Vagina (tissue), 2 donors: ENCODE measurements around the gene CFAP74. TPM values are rescaled to one million over a fixed set of nuclear protein-coding genes. Genes with fewer than 3 reads are reported as not detected.

Experiments used
- DNase-seq, 2 donors: peaks; one replicate each; pipeline ENCODE4 v3.0.0-alpha.2; 2017; ENCODE audit errors: extremely low spot score in 2 of 2
- H3K27ac ChIP-seq: fragments of 200-600 bp; sonication (generic); one replicate; pipeline ENCODE4 v1.5.1; 2019
- H3K27me3 ChIP-seq: fragments of 200-600 bp; sonication (generic); one replicate; pipeline ENCODE4 v1.5.1; 2019
- H3K36me3 ChIP-seq, 2 donors: fragments of 200-600 bp; sonication (generic); one replicate each; pipeline ENCODE4 v1.5.1; 2017 to 2019
- H3K4me1 ChIP-seq: fragments of 200-600 bp; sonication (generic); one replicate; pipeline ENCODE4 v1.5.1; 2019
- H3K4me3 ChIP-seq, 2 donors: fragments of 200-600 bp; sonication (generic); 1 replicate in 1 of 2; 2 replicates in 1 of 2; pipeline ENCODE4 v1.5.1; 2016 to 2019
- H3K9me3 ChIP-seq: fragments of 200-600 bp; sonication (generic); one replicate; pipeline ENCODE4 v1.5.1; 2019
- CTCF ChIP-seq, 3 experiments: fragments of 450-650 bp in 2 of 3; fragments of 200-600 bp in 1 of 3; sonication (generic) in 1 of 3; IDR thresholded peaks; one replicate each; pipeline ENCODE4 v1.5.1; 2017 to 2019; ENCODE audit warnings: antibody characterized with exemption in 3 of 3, mild to moderate bottlenecking in 2 of 3, moderate library complexity in 2 of 3
- POLR2A ChIP-seq, 2 donors: fragments of 450-650 bp; IDR thresholded peaks; one replicate each; pipeline ENCODE4 v1.6.1; 2017; ENCODE audit warnings: antibody characterized with exemption in 2 of 2, mild to moderate bottlenecking in 2 of 2, moderate library complexity in 2 of 2
- POLR2AphosphoS5 ChIP-seq, 2 donors: sonication (generic); formaldehyde crosslinking; IDR thresholded peaks; one replicate each; pipeline ENCODE4 v1.9.0; 2017; ENCODE audit warnings: antibody characterized with exemption in 2 of 2, mild to moderate bottlenecking in 2 of 2, low read depth in 1 of 2; ENCODE audit not compliant: insufficient read depth in 1 of 2
- intact Hi-C: fragments of 100-400 bp; cut with DNase I; formaldehyde crosslinking; loops from one replicate; pipeline ENCODE4 v1.15.1; 2023
- total RNA-seq: library from RNA; depleted of rRNA; stranded (reverse); fragments of >200 nt; gene quantifications from one replicate; pipeline ENCODE4 v1.2.3, GENCODE V29; 2016

The CFAP74 gene
- total RNA-seq, 1 donor from 2014 or later, result not detected

GRCh38 chr1:1879942-1880341 is 123.6 kb downstream of the CFAP74 start:
- Histone ChIP-seq H3K27ac (no peak overlapping the region), H3K36me3 (no peaks in the 10 kb centered on the region), H3K27me3 (no peaks in the 10 kb centered on the region), H3K4me1 (peaks cover 97% of the 10 kb centered on the region), H3K9me3 (no peaks in the 10 kb centered on the region), H3K4me3 (no peak overlapping the region)
- no peak for DNase-seq
- TF ChIP-seq POLR2A (IDR thresholded peaks at IDR 0.05) (no peak), CTCF (IDR thresholded peaks at IDR 0.05) (no peak), POLR2AphosphoS5 (IDR thresholded peaks at IDR 0.05; ENCODE audit: insufficient read depth in 1 of 2, low read depth in 1 of 2) (no peak)
- intact Hi-C loops, result no loop called here

DNA sequence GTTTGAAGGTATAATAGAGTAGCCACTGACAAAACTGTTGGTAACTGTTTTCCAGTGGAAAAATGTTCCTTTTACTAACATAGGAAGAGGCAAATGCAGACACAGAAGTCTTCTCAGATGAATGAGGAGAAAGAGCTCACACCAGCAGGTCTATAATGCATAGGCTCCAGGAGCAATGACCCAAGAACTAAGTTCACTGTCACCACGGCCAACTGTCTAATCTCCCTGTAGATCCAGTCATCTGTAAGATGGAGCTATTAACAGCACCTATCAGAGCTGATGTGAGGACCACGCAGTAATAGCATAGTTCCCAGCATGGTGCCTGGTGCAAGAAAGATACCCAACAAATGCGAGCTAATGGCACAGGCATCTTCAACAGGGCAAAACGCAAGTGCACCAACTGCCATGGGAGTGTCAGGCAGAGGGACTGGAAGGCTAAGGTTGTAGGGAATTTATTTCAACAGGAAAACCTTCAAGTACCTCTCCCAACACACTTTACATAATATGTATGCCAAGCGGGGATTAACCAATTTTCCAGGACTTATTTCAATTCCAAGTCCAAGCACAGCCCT is 125.6 kb downstream of the CFAP74 start:
- TF ChIP-seq POLR2A (IDR thresholded peaks at IDR 0.05) (no peak), POLR2AphosphoS5 (IDR thresholded peaks at IDR 0.05; ENCODE audit: insufficient read depth in 1 of 2, low read depth in 1 of 2) (no peak), CTCF (IDR thresholded peaks at IDR 0.05) (no peak)
- intact Hi-C loops, result no loop called here
- Histone ChIP-seq H3K27me3 (no peaks in the 10 kb centered on the region), H3K4me1 (peaks cover 97% of the 10 kb centered on the region), H3K36me3 (no peaks in the 10 kb centered on the region), H3K27ac (no peak overlapping the region), H3K9me3 (no peaks in the 10 kb centered on the region), H3K4me3 (no peak overlapping the region)
- DNase-seq, result no peak

GRCh38 chr1:1876335-1876930 is 127.2 kb downstream of the CFAP74 start:
- TF ChIP-seq POLR2AphosphoS5 (IDR thresholded peaks at IDR 0.05; ENCODE audit: insufficient read depth in 1 of 2, low read depth in 1 of 2) (no peak), POLR2A (IDR thresholded peaks at IDR 0.05) (no peak), CTCF (IDR thresholded peaks at IDR 0.05) (no peak)
- H3K4me3 ChIP-seq, result no peak overlapping the region
- H3K36me3 ChIP-seq, result no peaks in the 10 kb centered on the region
- no peaks in the 10 kb centered on the region for H3K27me3 ChIP-seq
- intact Hi-C loops, result no loop called here
- no peak overlapping the region for H3K27ac ChIP-seq
- no peak for DNase-seq
- H3K9me3 ChIP-seq, result no peaks in the 10 kb centered on the region
- peaks cover 94% of the 10 kb centered on the region for H3K4me1 ChIP-seq

- no peak overlapping the region for H3K27ac ChIP-seq
- TF ChIP-seq POLR2A (IDR thresholded peaks at IDR 0.05) (no peak), POLR2AphosphoS5 (IDR thresholded peaks at IDR 0.05; ENCODE audit: insufficient read depth in 1 of 2, low read depth in 1 of 2) (no peak), CTCF (IDR thresholded peaks at IDR 0.05) (no peak)
- no peak for DNase-seq
- intact Hi-C loops, result no loop called here
- H3K4me3 ChIP-seq, result no peak overlapping the region
- no peaks in the 10 kb centered on the region for H3K36me3 ChIP-seq
- no peaks in the 10 kb centered on the region for H3K27me3 ChIP-seq
- H3K9me3 ChIP-seq, result no peaks in the 10 kb centered on the region
- H3K4me1 ChIP-seq, result peaks cover 91% of the 10 kb centered on the region
Measured at GRCh38 chr1:1875932-1876331, 127.7 kb downstream of the CFAP74 start.

- Histone ChIP-seq H3K36me3 (no peaks in the 10 kb centered on the region), H3K4me1 (peaks cover 88% of the 10 kb centered on the region), H3K27me3 (no peaks in the 10 kb centered on the region), H3K27ac (no peak overlapping the region), H3K4me3 (no peak overlapping the region), H3K9me3 (no peaks in the 10 kb centered on the region)
- no peak for DNase-seq
- no peak for TF ChIP-seq CTCF (IDR thresholded peaks at IDR 0.05)
- no peak for TF ChIP-seq POLR2AphosphoS5 (IDR thresholded peaks at IDR 0.05; ENCODE audit: insufficient read depth in 1 of 2, low read depth in 1 of 2)
- no peak for TF ChIP-seq POLR2A (IDR thresholded peaks at IDR 0.05)
- intact Hi-C loops, result no loop called here
Measured at GRCh38 chr1:1874901-1875300, 128.7 kb downstream of the CFAP74 start.
